HUES48 (cell line): ENCODE data around the gene TUSC7.
A peak's percentile ranks its signal among the peaks of the same experiment; 100 is the strongest.

ENCODE experiments used
- H3K27ac ChIP-seq: one replicate; pipeline ENCODE4 v1.7.0; 2013; ENCODE audit warnings: low read depth, low read length, inconsistent platforms
- H3K27me3 ChIP-seq: 2 replicates; pipeline ENCODE4 v1.6.1; 2013; ENCODE audit warnings: mild to moderate bottlenecking, low read length; ENCODE audit not compliant: control insufficient read depth, insufficient read depth
- H3K36me3 ChIP-seq: 2 replicates; pipeline ENCODE4 v1.6.1; 2013; ENCODE audit warnings: low read length; ENCODE audit not compliant: control insufficient read depth, insufficient read depth
- H3K4me1 ChIP-seq: 2 replicates; pipeline ENCODE4 v1.6.1; 2013; ENCODE audit warnings: mild to moderate bottlenecking, low read length; ENCODE audit not compliant: control insufficient read depth, insufficient read depth
- H3K4me3 ChIP-seq: 2 replicates; pipeline ENCODE4 v1.5.1; 2013; ENCODE audit warnings: mild to moderate bottlenecking, low read depth, low read length
- H3K9ac ChIP-seq: 2 replicates; pipeline ENCODE4 v1.6.1; 2013; ENCODE audit warnings: mild to moderate bottlenecking, low read depth, low read length, moderate library complexity
- H3K9me3 ChIP-seq: 2 replicates; pipeline ENCODE4 v1.6.1; 2013; ENCODE audit warnings: low read length; ENCODE audit not compliant: control insufficient read depth, insufficient read depth

TUSC7 gene

GRCh38 chr3:116709479-116709878 lies at the start of gene TUSC7:
TUSC7 (plus strand) TSS chr3:116709779.
- no peak within 1 kb of the TSS for H3K9ac ChIP-seq
- no peaks in the 10 kb centered on the region for H3K4me1 ChIP-seq
- H3K27me3 ChIP-seq: no peaks in the 10 kb centered on the region
- H3K36me3 ChIP-seq: no peaks in the 10 kb centered on the region
- no peaks in the 10 kb centered on the region for H3K9me3 ChIP-seq
- no peak within 1 kb of the TSS for H3K27ac ChIP-seq
- no peak within 1 kb of the TSS for H3K4me3 ChIP-seq

- Histone ChIP-seq H3K27ac (no peak overlapping the region), H3K9me3 (no peaks in the 10 kb centered on the region), H3K27me3 (no peaks in the 10 kb centered on the region), H3K4me3 (no peak overlapping the region), H3K9ac (no peak overlapping the region), H3K36me3 (no peaks in the 10 kb centered on the region), H3K4me1 (no peaks in the 10 kb centered on the region; the same call in 1 of the 2 replicates)
Measured at GRCh38 chr3:116661196-116661595, 48.4 kb upstream of the TUSC7 start.

GRCh38 chr3:116663161-116664110 lies 46.1 kb upstream of the TUSC7 start:
- Histone ChIP-seq H3K4me1 (no peaks in the 10 kb centered on the region; the same call in 1 of the 2 replicates), H3K36me3 (no peaks in the 10 kb centered on the region), H3K27me3 (no peaks in the 10 kb centered on the region), H3K9ac (no peak overlapping the region), H3K27ac (peak overlapping the region; percentile 12), H3K9me3 (no peaks in the 10 kb centered on the region), H3K4me3 (no peak overlapping the region)

- no peak overlapping the region for H3K9ac ChIP-seq
- H3K36me3 ChIP-seq: no peaks in the 10 kb centered on the region
- no peaks in the 10 kb centered on the region for H3K9me3 ChIP-seq
- no peak overlapping the region for H3K4me3 ChIP-seq
- no peaks in the 10 kb centered on the region for H3K27me3 ChIP-seq
- no peak overlapping the region for H3K27ac ChIP-seq
- H3K4me1 ChIP-seq: no peaks in the 10 kb centered on the region; the same call in 1 of the 2 replicates
Measured at GRCh38 chr3:116667324-116667723, 42.3 kb upstream of the TUSC7 start.

DNA sequence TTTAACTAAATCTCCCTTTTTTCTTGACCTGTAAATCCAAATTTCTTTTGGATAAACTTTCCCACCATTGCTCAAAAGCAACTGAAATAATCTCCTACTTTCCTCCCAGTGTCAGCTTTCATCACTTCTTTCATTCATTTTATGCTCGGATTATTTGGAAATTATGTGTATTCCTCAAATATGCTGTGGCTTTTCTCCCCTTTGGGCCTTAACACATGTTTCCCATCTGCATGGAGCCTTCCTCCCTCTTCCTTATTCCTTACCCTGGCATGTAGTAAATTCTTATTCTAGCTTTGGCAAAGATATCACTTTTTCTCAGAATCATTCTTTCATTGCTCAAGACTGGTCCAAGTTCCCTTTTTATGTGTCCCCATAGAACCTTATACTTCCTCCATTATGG lies 41.8 kb upstream of the TUSC7 start:
- Histone ChIP-seq H3K9ac (no peak overlapping the region), H3K27ac (no peak overlapping the region), H3K36me3 (no peaks in the 10 kb centered on the region), H3K4me1 (no peaks in the 10 kb centered on the region; the same call in 1 of the 2 replicates), H3K9me3 (no peaks in the 10 kb centered on the region), H3K4me3 (no peak overlapping the region), H3K27me3 (no peaks in the 10 kb centered on the region)

DNA sequence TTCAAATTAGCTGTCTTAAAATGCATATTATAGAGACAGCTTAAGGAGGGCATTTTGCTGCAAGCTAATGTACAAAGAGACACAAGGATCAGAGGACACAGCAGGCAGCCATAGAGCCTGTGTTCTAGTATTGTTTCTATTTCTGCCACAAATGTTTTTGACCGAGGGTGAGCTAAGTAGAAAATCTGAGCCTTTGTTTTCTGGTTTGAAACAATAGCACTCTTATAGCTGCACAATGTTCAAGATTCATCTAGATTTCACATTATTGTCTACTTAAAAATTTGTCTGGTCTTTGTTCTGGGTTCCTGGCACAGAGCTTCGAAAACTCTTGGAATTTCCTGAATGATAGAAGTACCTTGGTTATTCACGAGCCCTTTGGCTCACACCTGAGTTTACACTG lies 40.0 kb upstream of the TUSC7 start:
- Histone ChIP-seq H3K27me3 (no peaks in the 10 kb centered on the region), H3K9ac (no peak overlapping the region), H3K36me3 (no peaks in the 10 kb centered on the region), H3K4me3 (no peak overlapping the region), H3K27ac (no peak overlapping the region), H3K9me3 (no peaks in the 10 kb centered on the region), H3K4me1 (peaks cover 6% of the 10 kb centered on the region; the same call in 1 of the 2 replicates)

GRCh38 chr3:116671151-116671550 lies 38.4 kb upstream of the TUSC7 start:
- peaks cover 6% of the 10 kb centered on the region; the same call in 1 of the 2 replicates for H3K4me1 ChIP-seq
- H3K27me3 ChIP-seq: no peaks in the 10 kb centered on the region
- no peak overlapping the region for H3K9ac ChIP-seq
- no peak overlapping the region for H3K4me3 ChIP-seq
- no peaks in the 10 kb centered on the region for H3K9me3 ChIP-seq
- H3K36me3 ChIP-seq: no peaks in the 10 kb centered on the region
- no peak overlapping the region for H3K27ac ChIP-seq

- H3K9ac ChIP-seq: no peak overlapping the region
- no peaks in the 10 kb centered on the region for H3K36me3 ChIP-seq
- no peaks in the 10 kb centered on the region for H3K9me3 ChIP-seq
- no peak overlapping the region for H3K27ac ChIP-seq
- H3K27me3 ChIP-seq: no peaks in the 10 kb centered on the region
- H3K4me1 ChIP-seq: peaks cover 5% of the 10 kb centered on the region; the same call in 1 of the 2 replicates
- H3K4me3 ChIP-seq: no peak overlapping the region
Measured at GRCh38 chr3:116678853-116679252, 30.7 kb upstream of the TUSC7 start.

GRCh38 chr3:116691041-116691440 lies 18.5 kb upstream of the TUSC7 start:
- H3K9me3 ChIP-seq: no peaks in the 10 kb centered on the region
- H3K4me1 ChIP-seq: no peaks in the 10 kb centered on the region
- H3K27me3 ChIP-seq: no peaks in the 10 kb centered on the region
- no peak overlapping the region for H3K27ac ChIP-seq
- no peak overlapping the region for H3K4me3 ChIP-seq
- no peak overlapping the region for H3K9ac ChIP-seq
- no peaks in the 10 kb centered on the region for H3K36me3 ChIP-seq

- Histone ChIP-seq H3K4me3 (no peak overlapping the region), H3K27me3 (no peaks in the 10 kb centered on the region), H3K27ac (no peak overlapping the region), H3K9me3 (no peaks in the 10 kb centered on the region), H3K9ac (no peak overlapping the region), H3K36me3 (no peaks in the 10 kb centered on the region), H3K4me1 (no peaks in the 10 kb centered on the region; the same call in 1 of the 2 replicates)
Measured at GRCh38 chr3:116701070-116701469, 8.5 kb upstream of the TUSC7 start.

GRCh38 chr3:116702334-116702733 lies 7.2 kb upstream of the TUSC7 start:
- H3K36me3 ChIP-seq: no peaks in the 10 kb centered on the region
- no peaks in the 10 kb centered on the region for H3K27me3 ChIP-seq
- H3K9me3 ChIP-seq: no peaks in the 10 kb centered on the region

More at GRCh38 chr3:116702334-116702733, 7.2 kb upstream of the TUSC7 start:
- Histone ChIP-seq H3K9ac (no peak overlapping the region), H3K27ac (no peak overlapping the region), H3K4me3 (no peak overlapping the region), H3K4me1 (no peaks in the 10 kb centered on the region; the same call in 1 of the 2 replicates)
